HEK293 (cell line): ENCODE measurements around the gene SYNPR.

Experiments
- CTCF ChIA-PET: fragments of 350-600 bp; formaldehyde crosslinking; extraction: SDS; loops from one replicate; lab custom pipeline; 2021; ENCODE audit warnings: antibody characterized with exemption; lab: Yijun Ruan, JAX
- POLR2A ChIA-PET: fragments of 300-600 bp; formaldehyde crosslinking; extraction: SDS; loops from one replicate; lab custom pipeline; 2020; ENCODE audit warnings: antibody characterized with exemption, inconsistent platforms; lab: Yijun Ruan, JAX
- H3K27ac ChIP-seq: fragments of 200-500 bp; sonication (Bioruptor generic); 2 replicates; pipeline ENCODE4 v1.5.1; 2014; ENCODE audit warnings: low read depth, low read length, control low read depth, inconsistent platforms; ENCODE audit errors: extremely low read depth
- H3K36me3 ChIP-seq, 2 experiments: fragments of 200-500 bp in 1 of 2; sonication (Bioruptor generic) in 1 of 2; 1 replicate in 1 of 2; 2 replicates in 1 of 2; pipeline ENCODE4 v1.5.1; 2014 to 2017; ENCODE audit warnings: inconsistent platforms in 2 of 2, low read length in 2 of 2; ENCODE audit not compliant: control insufficient read depth in 2 of 2, insufficient read depth in 1 of 2
- H3K4me1 ChIP-seq: fragments of 200-500 bp; sonication (Bioruptor generic); 2 replicates; pipeline ENCODE4 v1.5.1; 2014; ENCODE audit warnings: mild to moderate bottlenecking, low read length, inconsistent platforms; ENCODE audit not compliant: control insufficient read depth, insufficient read depth
- H3K4me3 ChIP-seq: 2 replicates; pipeline ENCODE4 v1.5.1; 2011; ENCODE audit warnings: low read depth, mild to moderate bottlenecking, control low read depth, low read length, moderate library complexity
- H3K9me3 ChIP-seq: fragments of 200-500 bp; sonication (Bioruptor generic); 2 replicates; pipeline ENCODE4 v1.5.1; 2014; ENCODE audit warnings: low read depth, low read length, inconsistent platforms; ENCODE audit not compliant: control insufficient read depth, insufficient read depth
- PBX3 ChIP-seq: sonication (generic); formaldehyde crosslinking; IDR thresholded peaks from 2 replicates; pipeline ENCODE4 v1.8.1; 2022; ENCODE audit warnings: mild to moderate bottlenecking, moderate library complexity, missing genetic modification reagents
- REPIN1 ChIP-seq: fragments of 450-650 bp; formaldehyde crosslinking; IDR thresholded peaks from 2 replicates; pipeline ENCODE4 v1.5.1; 2017; ENCODE audit warnings: missing biosample characterization, missing genetic modification characterization, low read depth
- TCF7L2 ChIP-seq: IDR thresholded peaks from 2 replicates; pipeline ENCODE4 v1.6.1; 2011; ENCODE audit warnings: low read depth, mild to moderate bottlenecking, inconsistent platforms, low read length, moderate library complexity, borderline replicate concordance
- TSHZ1 ChIP-seq: fragments of 450-650 bp; formaldehyde crosslinking; IDR thresholded peaks from 2 replicates; pipeline ENCODE4 v1.5.1; 2016; ENCODE audit warnings: missing biosample characterization, missing genetic modification characterization, borderline replicate concordance
- ZFP41 ChIP-seq: fragments of 450-650 bp; formaldehyde crosslinking; IDR thresholded peaks from 2 replicates; pipeline ENCODE4 v1.5.1; 2016; ENCODE audit warnings: missing biosample characterization, missing genetic modification characterization, borderline replicate concordance
- ZNF202 ChIP-seq: fragments of 450-650 bp; formaldehyde crosslinking; IDR thresholded peaks from 2 replicates; pipeline ENCODE4 v1.5.1; 2016; ENCODE audit warnings: missing biosample characterization, missing genetic modification characterization, borderline replicate concordance
- ZNF366 ChIP-seq: fragments of 450-650 bp; formaldehyde crosslinking; conservative IDR thresholded peaks from 2 replicates; pipeline ENCODE4 v1.5.1; 2016; ENCODE audit warnings: missing biosample characterization, missing genetic modification characterization
- ZNF416 ChIP-seq: fragments of 450-650 bp; formaldehyde crosslinking; IDR thresholded peaks from 2 replicates; pipeline ENCODE4 v1.5.1; 2016; ENCODE audit warnings: missing biosample characterization, missing genetic modification characterization
- ZNF548 ChIP-seq: fragments of 450-650 bp; formaldehyde crosslinking; IDR thresholded peaks from 2 replicates; pipeline ENCODE4 v1.5.1; 2016; ENCODE audit warnings: missing biosample characterization, missing genetic modification characterization
- ZNF558 ChIP-seq: fragments of 450-650 bp; formaldehyde crosslinking; IDR thresholded peaks from 2 replicates; pipeline ENCODE4 v1.5.1; 2016; ENCODE audit warnings: missing biosample characterization, missing genetic modification characterization
- ZNF571 ChIP-seq: fragments of 450-650 bp; formaldehyde crosslinking; IDR thresholded peaks from 2 replicates; pipeline ENCODE4 v1.5.0; 2017; ENCODE audit warnings: missing biosample characterization, missing genetic modification characterization
- ZNF623 ChIP-seq: fragments of 450-650 bp; formaldehyde crosslinking; IDR thresholded peaks from 2 replicates; pipeline ENCODE4 v1.5.1; 2016; ENCODE audit warnings: missing biosample characterization, missing genetic modification characterization
- ZNF692 ChIP-seq: fragments of 450-650 bp; formaldehyde crosslinking; IDR thresholded peaks from 2 replicates; pipeline ENCODE4 v1.5.1; 2016; ENCODE audit warnings: missing biosample characterization, missing genetic modification characterization
- TF ChIP-seq, protein P1 (sequence below): fragments of 450-650 bp; formaldehyde crosslinking; IDR thresholded peaks from 2 replicates; pipeline ENCODE4 v1.5.1; 2016; ENCODE audit warnings: missing biosample characterization, missing genetic modification characterization, borderline replicate concordance
- TF ChIP-seq, protein P2 (sequence below): fragments of 450-650 bp; formaldehyde crosslinking; IDR thresholded peaks from 2 replicates; pipeline ENCODE4 v1.5.1; 2016; ENCODE audit warnings: missing biosample characterization, missing genetic modification characterization, borderline replicate concordance

The SYNPR gene

GRCh38 chr3:63538919-63539318, 260.8 kb downstream of the SYNPR start (continued):
- no peak for TF ChIP-seq PBX3 (CRISPR knock-in tag)
- TF ChIP-seq, all 188 proteins: peak for 0

GRCh38 chr3:63555767-63556166, 277.7 kb downstream of the SYNPR start:
- CTCF ChIA-PET, result interaction anchor here (0.5 to 1.2 kb wide), 3 partner anchors 79 to 263 kb away, joined by 3 to 5 read pairs (median 3); partner anchors contain the start of gene C3orf49
- no peak overlapping the region for H3K27ac ChIP-seq
- H3K4me1 ChIP-seq, result no peaks in the 10 kb centered on the region
- TF ChIP-seq ZNF416 (tag by site-specific recombination) (no peak), TSHZ1 (tag by site-specific recombination) (no peak), ZFP41 (tag by site-specific recombination) (no peak), ZNF558 (tag by site-specific recombination) (no peak), ZNF571 (no peak), ZNF692 (tag by site-specific recombination) (no peak), ZNF548 (no peak), ZNF202 (tag by site-specific recombination) (no peak)
- TF ChIP-seq, protein P1, sequence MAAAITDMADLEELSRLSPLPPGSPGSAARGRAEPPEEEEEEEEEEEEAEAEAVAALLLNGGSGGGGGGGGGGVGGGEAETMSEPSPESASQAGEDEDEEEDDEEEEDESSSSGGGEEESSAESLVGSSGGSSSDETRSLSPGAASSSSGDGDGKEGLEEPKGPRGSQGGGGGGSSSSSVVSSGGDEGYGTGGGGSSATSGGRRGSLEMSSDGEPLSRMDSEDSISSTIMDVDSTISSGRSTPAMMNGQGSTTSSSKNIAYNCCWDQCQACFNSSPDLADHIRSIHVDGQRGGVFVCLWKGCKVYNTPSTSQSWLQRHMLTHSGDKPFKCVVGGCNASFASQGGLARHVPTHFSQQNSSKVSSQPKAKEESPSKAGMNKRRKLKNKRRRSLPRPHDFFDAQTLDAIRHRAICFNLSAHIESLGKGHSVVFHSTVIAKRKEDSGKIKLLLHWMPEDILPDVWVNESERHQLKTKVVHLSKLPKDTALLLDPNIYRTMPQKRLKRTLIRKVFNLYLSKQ (tag by site-specific recombination), result no peak
- TF ChIP-seq, all 188 proteins: peak for 0
- Histone ChIP-seq H3K4me3 (no peak overlapping the region), H3K36me3 (no peaks in the 10 kb centered on the region), H3K9me3 (no peaks in the 10 kb centered on the region)
- POLR2A ChIA-PET, result no interaction called here

GRCh38 chr3:63556401-63556800, 278.3 kb downstream of the SYNPR start:
- no peak overlapping the region for H3K27ac ChIP-seq
- CTCF ChIA-PET, result interaction anchor here (1.2 kb wide), 1 partner anchor 263 kb away, joined by 5 read pairs; the partner anchor contains the start of gene C3orf49
- H3K9me3 ChIP-seq, result no peaks in the 10 kb centered on the region
- H3K4me1 ChIP-seq, result no peaks in the 10 kb centered on the region
- POLR2A ChIA-PET, result no interaction called here
- H3K4me3 ChIP-seq, result no peak overlapping the region
- H3K36me3 ChIP-seq, result no peaks in the 10 kb centered on the region
- TF ChIP-seq REPIN1 (tag by site-specific recombination), result no peak
- TF ChIP-seq, protein P2, sequence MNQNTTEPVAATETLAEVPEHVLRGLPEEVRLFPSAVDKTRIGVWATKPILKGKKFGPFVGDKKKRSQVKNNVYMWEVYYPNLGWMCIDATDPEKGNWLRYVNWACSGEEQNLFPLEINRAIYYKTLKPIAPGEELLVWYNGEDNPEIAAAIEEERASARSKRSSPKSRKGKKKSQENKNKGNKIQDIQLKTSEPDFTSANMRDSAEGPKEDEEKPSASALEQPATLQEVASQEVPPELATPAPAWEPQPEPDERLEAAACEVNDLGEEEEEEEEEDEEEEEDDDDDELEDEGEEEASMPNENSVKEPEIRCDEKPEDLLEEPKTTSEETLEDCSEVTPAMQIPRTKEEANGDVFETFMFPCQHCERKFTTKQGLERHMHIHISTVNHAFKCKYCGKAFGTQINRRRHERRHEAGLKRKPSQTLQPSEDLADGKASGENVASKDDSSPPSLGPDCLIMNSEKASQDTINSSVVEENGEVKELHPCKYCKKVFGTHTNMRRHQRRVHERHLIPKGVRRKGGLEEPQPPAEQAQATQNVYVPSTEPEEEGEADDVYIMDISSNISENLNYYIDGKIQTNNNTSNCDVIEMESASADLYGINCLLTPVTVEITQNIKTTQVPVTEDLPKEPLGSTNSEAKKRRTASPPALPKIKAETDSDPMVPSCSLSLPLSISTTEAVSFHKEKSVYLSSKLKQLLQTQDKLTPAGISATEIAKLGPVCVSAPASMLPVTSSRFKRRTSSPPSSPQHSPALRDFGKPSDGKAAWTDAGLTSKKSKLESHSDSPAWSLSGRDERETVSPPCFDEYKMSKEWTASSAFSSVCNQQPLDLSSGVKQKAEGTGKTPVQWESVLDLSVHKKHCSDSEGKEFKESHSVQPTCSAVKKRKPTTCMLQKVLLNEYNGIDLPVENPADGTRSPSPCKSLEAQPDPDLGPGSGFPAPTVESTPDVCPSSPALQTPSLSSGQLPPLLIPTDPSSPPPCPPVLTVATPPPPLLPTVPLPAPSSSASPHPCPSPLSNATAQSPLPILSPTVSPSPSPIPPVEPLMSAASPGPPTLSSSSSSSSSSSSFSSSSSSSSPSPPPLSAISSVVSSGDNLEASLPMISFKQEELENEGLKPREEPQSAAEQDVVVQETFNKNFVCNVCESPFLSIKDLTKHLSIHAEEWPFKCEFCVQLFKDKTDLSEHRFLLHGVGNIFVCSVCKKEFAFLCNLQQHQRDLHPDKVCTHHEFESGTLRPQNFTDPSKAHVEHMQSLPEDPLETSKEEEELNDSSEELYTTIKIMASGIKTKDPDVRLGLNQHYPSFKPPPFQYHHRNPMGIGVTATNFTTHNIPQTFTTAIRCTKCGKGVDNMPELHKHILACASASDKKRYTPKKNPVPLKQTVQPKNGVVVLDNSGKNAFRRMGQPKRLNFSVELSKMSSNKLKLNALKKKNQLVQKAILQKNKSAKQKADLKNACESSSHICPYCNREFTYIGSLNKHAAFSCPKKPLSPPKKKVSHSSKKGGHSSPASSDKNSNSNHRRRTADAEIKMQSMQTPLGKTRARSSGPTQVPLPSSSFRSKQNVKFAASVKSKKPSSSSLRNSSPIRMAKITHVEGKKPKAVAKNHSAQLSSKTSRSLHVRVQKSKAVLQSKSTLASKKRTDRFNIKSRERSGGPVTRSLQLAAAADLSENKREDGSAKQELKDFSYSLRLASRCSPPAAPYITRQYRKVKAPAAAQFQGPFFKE, result no peak
- TF ChIP-seq TCF7L2, result no peak
- TF ChIP-seq ZNF366 (tag by site-specific recombination), result no peak
- no peak for TF ChIP-seq ZNF623 (tag by site-specific recombination)
